Activated CD8-positive, alpha-beta memory T cell treated with anti-CD3 and anti-CD28 coated beads, Interleukin-2, amount 50 U/mL, for 48 hours (primary cell): ENCODE results near the gene SHC2.
"Not testable (repeated sequence)": the region's sequence is repeated elsewhere in the genome, so short reads cannot be mapped to it uniquely, and the experiment has no call there.

Experiments used
- DNase-seq: peaks from one replicate; pipeline ENCODE4 v3.0.0-alpha.2; 2020

SHC2 gene

DNA sequence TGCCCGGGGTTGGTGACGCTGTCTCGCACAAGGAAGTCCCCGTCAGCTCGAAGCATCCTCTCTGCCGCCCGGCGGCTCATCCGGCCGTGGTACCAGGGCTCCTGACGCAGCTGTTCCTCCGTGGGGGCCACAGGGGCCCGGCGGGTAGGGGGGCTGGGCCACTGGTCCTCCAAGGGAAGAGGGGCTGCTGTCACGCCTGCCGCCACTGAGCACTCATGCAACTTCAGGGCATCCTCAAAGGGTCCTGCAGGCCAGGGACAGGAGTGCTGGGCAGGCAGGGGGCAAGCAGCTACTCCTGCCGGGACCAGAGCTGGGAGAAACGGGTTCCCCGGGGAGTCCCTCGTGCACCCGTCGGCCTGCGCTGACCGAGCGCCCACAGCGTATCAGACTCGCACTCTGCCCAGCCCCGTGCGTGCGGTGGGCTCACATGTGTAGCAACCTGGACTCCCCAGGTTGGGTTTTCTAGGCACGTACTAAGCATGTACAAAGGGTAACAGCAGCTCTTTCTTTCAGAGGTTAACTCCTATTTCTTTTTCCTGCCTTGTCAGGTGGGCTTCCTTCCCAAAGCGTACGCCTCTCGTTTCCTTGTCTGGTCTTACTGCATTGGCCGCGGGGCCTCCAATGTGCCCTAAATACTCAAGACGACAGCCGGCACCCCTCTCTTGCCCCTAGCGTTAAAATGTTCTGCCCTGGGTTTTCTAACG, 38.5 kb downstream of the SHC2 start:
- DNase-seq = no peak

DNA sequence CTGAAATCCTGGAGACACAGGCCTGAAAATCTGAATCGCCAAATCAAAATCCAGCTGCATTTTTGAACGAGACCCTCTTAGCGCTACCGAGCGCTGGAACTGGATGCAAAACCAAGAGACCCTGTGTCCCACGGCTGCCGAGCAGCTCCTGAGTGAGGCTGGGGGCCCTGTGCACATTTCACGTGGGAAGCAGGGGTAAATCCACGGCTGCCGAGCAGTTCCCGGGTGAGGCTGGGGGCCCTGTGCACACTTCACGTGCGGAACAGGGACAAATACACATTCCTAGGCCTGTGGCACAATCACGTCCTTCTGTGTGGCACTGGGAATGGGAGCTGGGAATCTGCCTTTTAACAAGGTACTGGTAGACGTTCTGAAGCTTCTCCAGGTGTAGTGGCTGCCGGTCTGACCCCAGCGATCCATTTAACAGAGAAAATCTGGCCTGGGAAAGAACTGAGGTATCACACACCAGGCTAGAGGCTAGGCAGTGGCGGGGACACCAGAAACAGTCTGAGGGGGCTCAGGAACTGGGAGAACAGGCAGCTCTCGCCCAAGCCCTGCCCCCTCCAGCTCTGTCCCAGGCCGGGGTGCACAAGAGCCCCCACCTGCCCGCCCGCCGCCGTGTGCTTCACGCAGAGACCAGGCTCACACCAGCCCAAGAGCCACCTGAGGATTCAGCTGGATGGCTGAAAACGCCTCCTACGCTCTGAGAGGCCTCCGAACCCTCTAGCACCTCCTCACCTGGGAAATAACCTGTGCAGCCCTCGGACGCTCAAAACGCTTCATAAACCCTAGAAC, 40.9 kb downstream of the SHC2 start:
- DNase-seq = no peak

DNA sequence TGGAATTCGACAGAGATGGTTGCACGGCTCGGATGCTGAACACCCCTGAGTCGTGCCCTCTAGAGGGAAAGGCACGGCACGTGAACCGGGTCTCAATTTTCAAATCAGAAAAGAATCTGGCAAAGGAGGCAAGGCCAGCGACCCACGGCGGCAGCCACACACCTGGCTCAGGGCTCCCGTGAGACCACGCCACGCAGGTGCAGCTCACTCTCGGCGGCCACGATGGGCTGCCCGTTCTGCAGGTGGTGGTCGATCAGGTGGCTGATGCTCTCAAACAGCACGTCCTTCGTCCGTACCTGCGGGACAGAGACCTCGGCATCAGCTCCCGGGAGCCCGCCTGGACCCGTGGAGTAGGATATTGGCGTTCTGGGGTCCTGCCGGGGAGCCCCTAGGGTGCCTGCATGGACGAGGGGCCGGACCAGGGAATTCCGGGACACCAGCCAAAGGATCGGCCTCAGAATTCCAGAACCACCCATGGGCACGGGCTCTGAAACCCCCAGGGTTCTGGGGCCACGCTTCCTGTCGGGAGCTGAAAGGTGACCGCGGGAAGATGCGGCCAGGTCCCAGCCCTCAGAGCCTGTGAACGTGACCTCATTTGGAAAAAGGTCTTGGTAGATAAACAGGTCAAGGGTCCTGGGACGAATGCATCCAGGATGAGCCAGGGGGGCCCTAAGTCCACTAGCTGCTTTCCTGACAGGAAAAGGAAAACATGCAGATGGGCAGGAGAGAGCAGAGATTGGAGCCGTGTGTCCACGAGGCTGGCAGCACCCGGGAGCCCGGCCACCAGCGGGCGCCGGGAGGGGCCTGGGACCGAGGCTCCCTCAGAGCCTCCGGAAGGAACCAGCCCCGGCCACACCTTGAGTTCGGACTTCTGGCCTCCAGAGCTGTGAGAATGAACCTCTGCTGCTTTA, 41.8 kb downstream of the SHC2 start:
- no peak for DNase-seq

DNA sequence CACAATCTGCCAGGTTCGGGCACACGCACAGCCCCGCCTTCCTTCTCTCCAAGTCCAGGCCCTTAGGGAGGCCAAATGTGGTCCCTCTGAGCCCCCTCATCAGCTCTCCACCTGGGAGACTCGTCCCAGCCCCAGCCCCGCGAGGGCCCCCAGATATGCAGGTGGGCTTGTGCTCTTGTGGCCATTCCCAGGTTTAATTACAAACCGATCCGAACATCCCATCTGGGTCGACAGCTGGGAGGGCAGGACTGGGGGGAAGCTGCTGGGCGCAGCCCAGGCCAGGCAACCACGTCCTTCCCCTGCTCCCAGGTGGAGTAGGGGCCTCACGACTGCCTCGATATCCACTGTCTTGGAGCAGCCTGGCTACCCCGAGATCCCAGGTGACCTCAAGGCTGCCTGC, 44.4 kb downstream of the SHC2 start:
- no peak for DNase-seq

DNA sequence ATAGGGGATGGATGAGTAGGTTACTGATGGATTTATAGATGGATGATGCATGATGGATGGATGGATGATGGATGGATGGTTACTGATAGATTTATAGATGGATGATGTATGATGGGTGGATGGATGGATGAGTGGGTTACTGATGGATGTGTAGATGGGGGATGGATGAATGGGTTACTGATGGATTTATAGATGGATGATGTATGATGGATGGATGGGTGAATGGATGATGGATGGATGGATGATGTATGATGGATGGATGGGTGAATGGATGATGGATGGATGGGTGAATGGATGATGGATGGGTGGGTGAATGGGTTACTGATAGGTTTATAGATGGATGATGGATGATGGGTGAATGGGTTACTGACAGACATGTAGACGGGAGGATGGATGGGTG, 45.5 kb downstream of the SHC2 start:
- no peak for DNase-seq

DNA sequence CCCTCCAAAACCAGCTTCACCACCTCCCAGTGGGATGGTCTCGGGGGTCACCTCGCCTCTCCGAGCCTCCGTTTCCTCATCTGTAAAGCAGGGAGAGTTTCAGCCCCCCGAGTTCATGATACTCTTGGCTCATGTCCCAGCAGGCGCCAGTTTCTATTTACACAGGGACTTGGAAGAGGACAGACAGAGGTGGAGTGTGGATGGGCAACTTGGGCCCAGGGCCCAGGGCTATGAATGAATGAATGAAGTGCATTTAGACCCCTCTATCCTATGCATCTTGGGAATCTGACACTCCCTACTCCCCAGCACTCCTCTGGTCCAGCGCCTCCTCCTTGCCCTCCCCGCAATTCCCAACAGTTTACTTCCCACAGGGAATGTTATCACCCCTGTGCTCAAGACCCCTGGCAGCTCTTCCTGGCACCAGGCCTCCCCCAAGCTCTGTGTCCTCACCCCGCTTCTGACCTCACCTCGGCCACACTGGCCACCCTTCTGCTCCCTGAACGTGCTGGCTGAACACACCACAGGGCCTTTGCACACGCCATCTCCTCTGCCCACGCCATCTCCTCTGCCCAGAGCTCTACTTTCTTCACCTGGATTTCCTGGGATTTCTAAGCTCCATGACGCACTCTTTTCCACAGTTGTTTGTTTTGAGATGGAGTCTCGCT, 46.9 kb downstream of the SHC2 start:
- no peak for DNase-seq

DNA sequence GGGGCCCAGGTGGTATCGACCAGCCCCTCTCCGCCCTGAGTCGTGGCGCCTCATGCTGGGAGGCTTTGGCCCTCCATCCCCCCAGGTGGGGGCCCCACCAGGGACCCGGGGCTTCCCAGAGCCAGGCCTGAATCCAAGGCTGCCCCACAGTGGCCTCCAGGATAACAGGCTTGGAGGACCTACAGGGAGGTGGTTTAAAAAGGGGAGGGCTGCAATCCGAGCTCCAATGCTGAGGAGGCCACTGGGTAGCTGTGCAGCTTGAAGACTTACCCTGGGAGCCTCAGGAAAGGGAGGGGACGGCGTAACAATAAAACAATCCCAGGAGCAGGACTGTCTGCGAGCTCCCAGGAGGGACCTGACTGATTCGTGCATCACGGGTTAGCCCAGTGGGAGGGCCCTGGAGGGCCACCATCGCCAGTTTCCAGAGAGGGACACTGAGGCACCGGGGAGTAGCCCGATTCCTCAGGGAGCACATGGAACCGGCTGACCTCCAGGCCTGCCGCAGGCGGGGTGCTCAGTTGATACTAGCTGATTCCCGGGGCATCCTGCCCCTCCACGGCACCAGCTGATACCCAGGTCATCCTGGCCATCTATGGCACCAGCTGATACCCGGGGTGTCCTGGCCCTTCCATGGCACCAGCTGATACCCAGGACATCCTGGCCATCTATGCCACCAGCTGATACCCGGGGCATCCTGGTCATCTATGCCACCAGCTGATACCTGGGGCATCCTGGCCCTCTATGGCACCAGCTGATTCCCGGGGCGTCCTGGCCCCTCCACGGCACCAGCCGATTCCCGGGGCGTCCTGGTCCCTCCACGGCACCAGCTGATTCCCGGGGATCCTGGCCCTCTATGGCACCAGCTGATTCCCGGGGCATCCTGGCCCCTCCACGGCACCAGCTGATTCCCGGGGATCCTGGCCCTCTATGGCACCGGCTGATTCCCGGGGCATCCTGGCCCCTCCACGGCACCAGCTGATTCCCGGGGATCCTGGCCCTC, 48.2 kb downstream of the SHC2 start:
- DNase-seq = no peak

DNA sequence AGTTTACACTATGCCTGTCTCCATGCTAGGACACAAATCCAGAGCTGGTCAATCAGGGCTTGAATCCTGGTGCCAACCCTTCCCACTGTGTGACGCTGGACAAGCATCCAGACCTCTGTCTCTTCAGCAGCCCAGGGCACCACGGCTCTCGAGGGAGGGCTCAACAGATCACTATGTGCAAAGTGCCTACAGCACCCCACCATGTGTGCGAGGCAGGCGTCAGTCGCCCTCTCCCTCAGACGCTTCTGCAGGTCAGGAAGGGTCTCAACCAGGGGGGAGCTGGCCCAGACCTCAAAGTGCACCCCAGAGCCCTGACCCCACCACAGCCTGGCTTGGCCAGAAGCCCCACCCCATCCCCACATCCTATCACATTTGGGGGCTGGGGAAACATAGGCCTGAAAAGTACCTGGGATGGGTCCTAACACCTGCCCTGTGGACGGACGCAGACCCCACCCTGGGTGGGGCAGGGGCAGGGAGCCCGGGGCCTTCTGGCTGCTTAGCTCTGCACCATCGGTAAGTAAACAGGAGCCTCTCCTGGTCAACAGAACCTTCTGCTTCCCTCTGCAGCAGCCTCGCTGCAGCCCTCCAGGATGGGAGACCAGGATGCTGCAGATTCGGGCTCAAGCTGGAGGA, 49.0 kb downstream of the SHC2 start:
- no peak for DNase-seq

DNA sequence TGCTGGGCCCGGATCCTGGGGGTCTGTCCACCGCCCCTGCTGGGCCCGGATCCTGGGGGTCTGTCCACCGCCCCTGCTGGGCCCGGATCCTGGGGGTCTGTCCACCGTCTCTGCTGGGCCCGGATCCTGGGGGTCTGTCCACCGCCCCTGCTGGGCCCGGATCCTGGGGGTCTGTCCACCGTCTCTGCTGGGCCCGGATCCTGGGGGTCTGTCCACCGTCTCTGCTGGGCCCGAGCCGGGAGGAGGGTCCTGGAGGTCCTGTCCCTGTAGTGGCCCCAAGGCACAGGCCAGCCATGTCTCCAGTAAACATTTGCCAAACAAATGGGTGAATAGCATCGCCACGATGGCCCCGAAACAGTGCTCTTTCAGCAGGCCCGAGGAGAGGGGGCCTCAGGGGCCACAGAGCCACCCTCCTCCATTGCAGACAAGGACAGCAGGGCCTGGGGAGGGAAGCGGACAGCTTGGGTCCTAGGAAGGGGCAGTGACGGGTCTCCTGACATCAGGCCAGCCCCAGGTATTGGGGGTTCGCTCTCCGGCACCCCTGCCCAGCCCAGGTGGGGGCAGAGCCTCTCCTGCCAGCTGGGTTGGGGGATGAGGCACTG, 49.6 kb downstream of the SHC2 start:
- not testable (repeated sequence) for DNase-seq

DNA sequence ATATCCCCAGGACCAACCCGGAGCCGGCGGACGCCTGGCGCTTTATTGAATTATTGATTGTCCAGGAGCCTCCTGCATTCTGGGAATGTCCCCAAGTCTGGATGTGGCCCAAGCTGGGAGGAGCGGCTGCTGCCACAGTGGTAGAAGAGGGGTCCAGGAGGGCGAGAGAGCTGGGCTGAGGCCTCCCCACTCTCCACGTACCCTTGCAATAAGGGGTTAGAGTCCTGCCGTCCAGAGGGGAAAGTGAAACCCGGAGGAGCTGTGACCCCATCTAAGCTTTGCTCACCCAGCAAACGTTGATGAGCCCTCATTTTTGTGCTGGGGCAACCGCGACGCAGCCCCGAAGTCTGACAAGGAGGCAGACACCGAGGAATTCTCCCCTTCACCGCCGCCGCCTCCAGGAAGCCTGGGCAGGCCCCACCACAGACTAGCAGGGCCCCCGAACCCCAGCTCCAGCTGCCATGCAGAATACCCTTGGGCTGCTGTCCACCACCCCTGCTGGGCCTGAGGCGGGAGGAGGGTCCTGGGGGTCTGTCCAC, 50.5 kb downstream of the SHC2 start:
- DNase-seq = no peak

DNA sequence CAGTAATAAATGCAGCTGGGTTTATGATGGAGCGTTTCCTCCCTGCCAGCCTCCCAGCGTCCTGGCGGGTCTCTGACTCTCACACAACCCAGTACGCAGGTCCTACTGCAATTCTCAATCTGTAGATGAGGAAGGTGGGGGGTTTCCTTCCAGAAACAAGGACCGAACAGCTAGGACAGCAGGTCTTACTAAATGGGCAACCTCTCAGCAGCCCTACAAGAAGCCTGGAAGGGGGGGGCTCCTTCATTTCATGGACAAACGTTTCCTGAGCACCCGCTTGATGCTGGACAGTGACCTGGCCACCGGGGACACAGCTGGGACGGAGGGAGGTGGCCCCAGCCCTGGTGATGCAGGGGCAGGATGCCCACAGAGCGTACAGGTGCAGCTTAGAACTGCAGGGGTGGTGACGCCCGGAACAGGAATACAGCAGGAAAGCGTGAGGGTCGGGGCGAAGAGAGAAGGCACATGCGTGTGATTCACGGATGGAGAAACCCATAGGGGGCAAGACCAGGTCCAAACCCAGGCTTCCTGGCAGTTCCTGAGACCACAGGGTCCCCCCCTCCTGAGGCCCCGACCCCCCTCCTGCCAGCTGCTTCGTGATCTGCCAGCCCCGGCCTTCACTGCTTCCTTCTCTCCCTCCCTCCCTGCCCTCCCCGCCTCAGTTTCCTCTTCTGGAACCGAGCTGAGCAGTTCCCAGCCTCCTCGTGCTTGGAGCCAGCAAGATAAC, 51.2 kb downstream of the SHC2 start:
- no peak for DNase-seq

DNA sequence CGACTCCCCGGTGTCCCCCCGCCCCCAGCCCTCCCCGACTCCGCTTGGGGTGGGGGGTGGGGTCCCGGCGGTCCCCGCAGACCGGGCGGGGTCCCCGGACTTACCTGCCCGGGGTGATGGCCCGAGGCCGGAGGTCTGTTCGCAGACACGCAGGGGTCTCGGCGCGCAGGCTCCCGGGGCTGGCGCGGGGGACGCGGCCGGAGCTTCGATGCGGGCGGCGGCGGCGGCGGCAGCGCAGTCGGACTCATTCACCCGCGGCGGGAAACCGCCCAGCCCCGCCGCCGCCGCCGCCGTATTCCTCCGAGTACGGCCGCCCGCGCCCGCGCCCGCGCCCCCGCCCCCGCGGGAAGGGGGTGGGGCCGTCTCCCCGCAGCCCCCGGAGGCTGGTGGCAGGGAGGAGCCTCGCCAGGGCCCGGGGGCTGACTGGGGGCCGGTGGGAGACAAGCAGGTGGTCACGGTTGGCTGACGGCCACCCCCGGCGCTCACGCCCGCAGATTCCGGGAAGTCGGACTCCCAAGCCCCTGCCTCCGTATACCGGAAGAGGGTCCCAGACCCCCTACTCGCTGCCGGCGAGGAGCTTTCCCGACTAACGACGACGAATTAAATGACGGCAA, 51.8 kb downstream of the SHC2 start, which contains the start of gene C2CD4C:
Gene C2CD4C (minus strand): TSS at position 246 of the 614 bp plus-strand sequence. CDS start 786 bp downstream, outside the sequence.
- DNase-seq = peak; percentile 64

DNA sequence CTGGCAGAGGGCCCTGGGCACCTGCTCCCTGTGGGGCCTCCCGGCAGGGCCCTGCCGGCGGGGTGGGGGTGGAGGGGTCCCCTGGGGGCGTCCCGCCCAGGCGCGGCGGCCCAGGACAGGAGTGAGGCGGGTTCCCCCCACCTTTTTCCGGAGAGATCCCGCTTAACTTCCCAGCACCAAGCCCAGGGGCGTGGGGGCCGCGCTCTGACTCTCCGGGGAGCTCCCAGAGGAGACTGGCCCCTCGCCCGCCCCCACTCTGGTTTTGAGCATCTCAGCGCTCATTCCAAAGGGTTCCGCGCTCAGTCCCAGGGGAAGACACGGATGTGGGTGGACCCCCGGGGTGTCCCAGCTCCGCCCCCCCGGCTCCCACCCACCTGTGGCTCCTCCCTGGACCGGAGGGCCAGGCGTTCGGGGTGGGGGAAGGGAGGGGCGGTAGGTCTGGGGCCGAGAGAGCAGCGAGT, 52.4 kb downstream of the SHC2 start:
- no peak for DNase-seq

DNA sequence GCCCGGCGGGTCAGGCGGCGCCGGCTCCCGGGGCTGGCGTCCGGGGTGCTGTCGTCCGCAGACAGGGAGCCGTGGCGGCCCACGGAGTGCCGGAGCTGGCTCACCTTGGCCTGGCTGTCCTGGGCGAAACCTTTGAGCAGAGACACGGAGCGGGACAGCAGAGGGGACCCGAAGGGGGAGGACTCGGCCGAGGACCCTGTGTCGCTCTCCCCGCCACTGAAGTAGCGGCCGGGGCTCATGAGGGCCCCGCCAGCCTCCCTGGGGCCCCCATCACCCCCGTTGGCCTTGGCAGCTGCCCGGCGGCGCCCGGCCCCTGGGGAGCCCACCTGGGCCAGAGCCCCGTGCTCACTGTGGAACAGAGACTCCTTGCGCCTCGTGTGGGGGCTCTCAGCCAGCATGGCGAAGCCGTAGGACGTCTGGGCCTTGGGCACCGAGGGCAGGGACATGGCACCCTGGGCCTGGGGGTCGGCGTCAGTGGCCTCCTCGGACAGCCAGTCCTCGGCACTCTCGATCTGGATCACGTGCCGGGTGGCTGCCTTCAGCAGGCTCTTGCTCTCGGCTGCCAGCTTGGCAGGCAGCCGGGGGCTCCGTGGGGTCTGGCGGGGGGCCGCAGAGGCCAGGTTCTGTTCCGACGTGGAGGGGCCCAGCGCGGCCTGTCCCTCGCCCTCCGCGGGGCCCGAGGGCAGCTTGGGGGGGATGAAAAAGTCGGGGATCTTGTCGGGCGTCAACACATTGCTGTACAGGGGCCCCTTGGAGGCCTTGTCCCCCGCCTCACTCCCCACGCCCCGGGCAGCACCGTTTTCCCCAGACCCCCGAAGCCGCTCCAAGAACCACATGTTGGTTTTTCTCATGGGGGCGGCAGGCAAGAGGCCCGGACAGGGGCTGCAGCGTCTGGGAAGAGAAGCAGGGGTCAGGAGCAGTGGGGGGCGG, 53.1 kb downstream of the SHC2 start:
- DNase-seq = no peak

DNA sequence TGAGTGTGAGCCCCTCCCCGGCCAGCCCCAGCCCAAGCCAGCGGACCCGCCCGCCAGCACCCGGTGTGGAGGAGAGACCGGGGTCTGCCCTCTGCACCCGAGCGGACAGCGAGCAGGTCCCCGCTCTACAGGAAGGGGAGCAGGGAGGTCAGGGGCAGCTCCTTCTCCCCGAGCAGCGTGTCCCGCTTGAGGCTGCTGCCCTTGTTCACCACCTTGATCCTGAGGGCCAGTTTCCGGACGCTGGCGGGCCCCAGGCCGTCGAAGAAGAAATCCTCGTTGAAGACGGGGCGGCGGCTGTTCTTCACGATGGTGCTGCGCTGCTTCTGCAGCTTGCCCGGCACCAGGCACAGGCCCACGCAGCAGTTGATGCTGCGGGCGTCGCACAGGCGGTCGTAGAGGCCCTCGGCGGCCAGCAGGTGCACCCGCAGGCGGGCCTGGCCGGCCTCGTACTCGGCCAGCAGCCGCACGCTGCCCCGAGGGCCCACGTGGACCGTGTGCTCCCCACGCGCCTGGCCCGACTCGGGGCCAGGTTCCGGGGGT, 53.8 kb downstream of the SHC2 start:
- no peak for DNase-seq

DNA sequence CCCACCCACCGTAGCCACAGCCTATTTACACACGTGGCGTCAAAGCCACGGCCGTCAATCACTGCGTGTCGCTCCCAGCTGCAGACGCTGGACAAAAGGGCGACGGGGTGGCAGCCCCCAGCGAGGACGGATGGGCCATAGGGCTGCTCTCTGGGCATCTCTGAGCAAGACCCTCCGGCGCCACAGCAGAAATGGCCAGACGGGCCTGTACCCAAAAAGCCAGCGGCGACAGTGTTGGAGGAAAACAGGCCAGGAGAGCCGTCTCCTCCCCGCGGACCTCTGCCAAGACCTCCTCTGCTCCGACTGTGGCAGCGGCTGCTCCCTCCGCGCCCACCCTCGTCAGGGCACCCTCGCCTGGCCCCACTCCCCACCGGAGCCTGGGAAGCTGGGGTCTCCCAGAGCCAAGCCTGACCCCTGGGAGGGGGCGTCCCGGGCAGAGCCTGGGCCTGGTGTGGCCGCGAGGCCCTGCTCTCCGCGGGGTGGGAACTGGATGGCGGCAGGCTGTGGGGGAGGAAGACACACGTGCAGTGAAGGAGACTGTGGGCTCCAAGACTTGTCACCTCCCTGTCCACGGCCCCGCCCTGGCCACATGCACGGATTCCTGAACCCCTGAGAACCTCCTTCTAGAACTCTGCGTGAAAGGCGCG, 54.6 kb downstream of the SHC2 start:
- DNase-seq = no peak
